ENCODE results near the gene GGACT. TPM values are rescaled to one million over a fixed set of nuclear protein-coding genes. Genes with fewer than 3 reads are reported as not detected.

GGACT gene
- total and polyA plus RNA-seq, 2 experiments from 2014 or later = 0.70 to 5.6 TPM

DNA sequence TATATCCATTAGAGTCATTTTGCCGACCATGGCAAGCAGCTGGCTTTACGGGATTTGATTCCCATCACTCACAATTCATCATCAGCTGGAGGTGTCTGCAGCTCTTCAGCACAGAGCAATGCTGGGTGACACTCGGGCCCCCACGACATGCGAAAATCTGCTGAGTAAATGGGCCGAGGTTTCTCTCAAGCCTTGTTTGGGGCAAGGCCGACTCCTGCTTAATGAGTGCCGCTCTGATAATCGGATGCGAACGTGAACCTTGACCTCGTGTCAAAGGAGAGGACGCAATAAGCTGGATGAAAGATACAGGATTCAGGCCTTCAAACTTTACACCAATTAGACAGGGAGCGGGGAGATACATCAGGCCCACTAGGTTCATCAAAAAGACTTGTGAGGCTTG lies 65.2 kb downstream of the GGACT start:
- no peak for TF ChIP-seq EZH2phosphoT487 (IDR thresholded peaks at IDR 0.05; ENCODE audit: low read depth, severe bottlenecking, unreplicated experiment)
- TF ChIP-seq, protein P1, sequence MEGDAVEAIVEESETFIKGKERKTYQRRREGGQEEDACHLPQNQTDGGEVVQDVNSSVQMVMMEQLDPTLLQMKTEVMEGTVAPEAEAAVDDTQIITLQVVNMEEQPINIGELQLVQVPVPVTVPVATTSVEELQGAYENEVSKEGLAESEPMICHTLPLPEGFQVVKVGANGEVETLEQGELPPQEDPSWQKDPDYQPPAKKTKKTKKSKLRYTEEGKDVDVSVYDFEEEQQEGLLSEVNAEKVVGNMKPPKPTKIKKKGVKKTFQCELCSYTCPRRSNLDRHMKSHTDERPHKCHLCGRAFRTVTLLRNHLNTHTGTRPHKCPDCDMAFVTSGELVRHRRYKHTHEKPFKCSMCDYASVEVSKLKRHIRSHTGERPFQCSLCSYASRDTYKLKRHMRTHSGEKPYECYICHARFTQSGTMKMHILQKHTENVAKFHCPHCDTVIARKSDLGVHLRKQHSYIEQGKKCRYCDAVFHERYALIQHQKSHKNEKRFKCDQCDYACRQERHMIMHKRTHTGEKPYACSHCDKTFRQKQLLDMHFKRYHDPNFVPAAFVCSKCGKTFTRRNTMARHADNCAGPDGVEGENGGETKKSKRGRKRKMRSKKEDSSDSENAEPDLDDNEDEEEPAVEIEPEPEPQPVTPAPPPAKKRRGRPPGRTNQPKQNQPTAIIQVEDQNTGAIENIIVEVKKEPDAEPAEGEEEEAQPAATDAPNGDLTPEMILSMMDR (IDR thresholded peaks at IDR 0.05; ENCODE audit: poor library complexity) = no peak
- TF ChIP-seq EZH2 (IDR thresholded peaks at IDR 0.05; ENCODE audit: borderline replicate concordance) = no peak
- no peaks in the 10 kb centered on the region for H3K4me1 ChIP-seq (ENCODE audit: insufficient read depth)

GRCh38 chr13:100522618-100523309 lies 65.8 kb downstream of the GGACT start:
- no peaks in the 10 kb centered on the region for H3K9me3 ChIP-seq (ENCODE audit: low read depth)
- 97% methylated on average over 9 of the region's 9 CpGs for WGBS (ENCODE audit: low lambda C conversion rate, missing lambda C conversion rate)

More for the DNA sequence above, 65.2 kb downstream of the GGACT start:
- DNase-seq (ENCODE audit: low spot score) = no peak
- no peak overlapping the region for H3K27ac ChIP-seq
- H3K9me2 ChIP-seq (replicated peaks; ENCODE audit: insufficient read depth) = no peaks in the 10 kb centered on the region
- 94% methylated on average over 14 of the region's 14 CpGs for WGBS (ENCODE audit: low lambda C conversion rate, missing lambda C conversion rate)
- H3K9me3 ChIP-seq (ENCODE audit: low read depth) = no peaks in the 10 kb centered on the region
- H2AFZ ChIP-seq = no peak overlapping the region
- no peaks in the 10 kb centered on the region for H3K36me3 ChIP-seq (replicated peaks; ENCODE audit: insufficient read depth, low read depth)
- H3K4me3 ChIP-seq = no peak overlapping the region
- no peaks in the 10 kb centered on the region for H4K20me1 ChIP-seq (ENCODE audit: insufficient read depth, poor library complexity, severe bottlenecking)
- no peak overlapping the region for H3K4me2 ChIP-seq
- no peaks in the 10 kb centered on the region for H3K27me3 ChIP-seq
- no peaks in the 10 kb centered on the region for H3K79me2 ChIP-seq

GRCh38 chr13:100521851-100522617 lies 66.6 kb downstream of the GGACT start:
- no peak overlapping the region for H2AFZ ChIP-seq
- no peak for DNase-seq (ENCODE audit: low spot score)
- H3K4me3 ChIP-seq = no peak overlapping the region
- H4K20me1 ChIP-seq (ENCODE audit: insufficient read depth, poor library complexity, severe bottlenecking) = no peaks in the 10 kb centered on the region
- no peaks in the 10 kb centered on the region for H3K9me3 ChIP-seq (ENCODE audit: low read depth)
- no peak for TF ChIP-seq EZH2 (IDR thresholded peaks at IDR 0.05; ENCODE audit: borderline replicate concordance)
- TF ChIP-seq, protein P1 (IDR thresholded peaks at IDR 0.05; ENCODE audit: poor library complexity) = no peak
- no peak for TF ChIP-seq EZH2phosphoT487 (IDR thresholded peaks at IDR 0.05; ENCODE audit: low read depth, severe bottlenecking, unreplicated experiment)
- no peaks in the 10 kb centered on the region for H3K36me3 ChIP-seq (replicated peaks; ENCODE audit: insufficient read depth, low read depth)
- H3K9me2 ChIP-seq (replicated peaks; ENCODE audit: insufficient read depth) = no peaks in the 10 kb centered on the region
- no peak overlapping the region for H3K4me2 ChIP-seq
- no peaks in the 10 kb centered on the region for H3K79me2 ChIP-seq
- H3K27ac ChIP-seq = no peak overlapping the region
- peaks cover 9% of the 10 kb centered on the region for H3K4me1 ChIP-seq (ENCODE audit: insufficient read depth)
- H3K27me3 ChIP-seq = no peaks in the 10 kb centered on the region
- 87% methylated on average over 19 of the region's 19 CpGs for WGBS (ENCODE audit: low lambda C conversion rate, missing lambda C conversion rate)

More at GRCh38 chr13:100522618-100523309, 65.8 kb downstream of the GGACT start:
- H3K9me2 ChIP-seq (replicated peaks; ENCODE audit: insufficient read depth) = no peaks in the 10 kb centered on the region
- H2AFZ ChIP-seq = no peak overlapping the region
- DNase-seq (ENCODE audit: low spot score) = no peak
- no peaks in the 10 kb centered on the region for H3K79me2 ChIP-seq
- no peak overlapping the region for H3K27ac ChIP-seq
- H4K20me1 ChIP-seq (ENCODE audit: insufficient read depth, poor library complexity, severe bottlenecking) = no peaks in the 10 kb centered on the region
- no peak overlapping the region for H3K4me2 ChIP-seq
- TF ChIP-seq, protein P1 (IDR thresholded peaks at IDR 0.05; ENCODE audit: poor library complexity) = no peak
- TF ChIP-seq EZH2phosphoT487 (IDR thresholded peaks at IDR 0.05; ENCODE audit: low read depth, severe bottlenecking, unreplicated experiment) = no peak
- no peak for TF ChIP-seq EZH2 (IDR thresholded peaks at IDR 0.05; ENCODE audit: borderline replicate concordance)
- H3K36me3 ChIP-seq (replicated peaks; ENCODE audit: insufficient read depth, low read depth) = no peaks in the 10 kb centered on the region
- peaks cover 4% of the 10 kb centered on the region for H3K4me1 ChIP-seq (ENCODE audit: insufficient read depth)
- no peak overlapping the region for H3K4me3 ChIP-seq
- no peaks in the 10 kb centered on the region for H3K27me3 ChIP-seq

Data from hepatocyte (in vitro differentiated cells).